ENCODE measurements around the gene MCU. TPM values are rescaled to one million over a fixed set of nuclear protein-coding genes. Genes with fewer than 3 reads are reported as not detected.

Gene MCU
- total and polyA plus RNA-seq, 2 of the 4 experiments (the other 2 are of a cell fraction): 36.2 to 36.7 TPM

DNA sequence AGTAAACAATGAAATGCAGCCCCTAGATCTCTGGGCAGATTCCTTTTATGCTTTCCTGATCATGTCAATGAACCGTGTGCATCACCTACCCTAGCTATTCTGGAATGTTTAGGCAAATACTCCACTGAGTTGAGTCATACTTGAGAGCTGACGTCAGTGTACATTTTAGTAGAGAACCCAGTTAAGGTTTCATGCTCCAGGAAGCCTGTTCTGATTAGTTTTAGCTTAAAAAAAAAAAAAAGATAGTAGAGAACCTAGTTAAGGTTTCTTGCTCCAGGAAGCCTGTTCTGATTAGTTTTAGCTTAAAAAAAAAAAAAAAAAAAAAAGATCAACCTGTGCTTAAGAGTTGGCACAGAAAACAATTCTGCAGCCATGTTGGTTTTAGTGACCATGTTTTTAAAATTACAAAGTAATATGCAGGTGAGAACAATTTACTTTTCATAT lies 3.7 kb upstream of the MCU start:
- no peak overlapping the region for H2AK9ac ChIP-seq (replicated peaks; ENCODE audit: low read depth, low read length, poor library complexity)
- H3K36me3 ChIP-seq (ENCODE audit: control insufficient read depth, insufficient read depth, low read length): no peaks in the 10 kb centered on the region
- no peaks in the 10 kb centered on the region; the same call in 1 of the 2 replicates for H3K9me1 ChIP-seq (ENCODE audit: insufficient read depth, low read length)
- H4K5ac ChIP-seq (ENCODE audit: low read depth, low read length): peak overlapping the region; percentile 7; the same call in 1 of the 2 replicates
- no peaks in the 10 kb centered on the region for H3K27me3 ChIP-seq (ENCODE audit: control insufficient read depth, insufficient read depth, low read length)
- ChIA-PET CTCF (no interaction called here), POLR2A (ENCODE audit: unreplicated experiment) (interaction anchor here (0.6 kb wide), 1 partner anchor 125 kb away, joined by 6 read pairs; no protein-coding TSS in a partner anchor)
- peaks cover 7% of the 10 kb centered on the region; the same call in 1 of the 2 replicates for H4K20me1 ChIP-seq (ENCODE audit: insufficient read depth, low read length)
- no peak overlapping the region for H3K23ac ChIP-seq (ENCODE audit: low read depth, low read length)
- dilution Hi-C loops (cut with HindIII; ENCODE audit: low sequenced_read_pairs, unreplicated experiment) (no loop called here), intact Hi-C loops (cut with micrococcal nuclease) (no loop called here), in situ Hi-C loops (cut with MboI; ENCODE audit: low sequenced_read_pairs) (no loop called here)
- no peak overlapping the region for H3K4me3 ChIP-seq (ENCODE audit: insufficient read depth, low read depth, low read length)
- peaks cover 7 to 12% of the 10 kb centered on the region in 2 experiments; a peak in 3 of 4 replicates for H3K79me1 ChIP-seq (ENCODE audit: low read depth in 1 of 2, low read length in 2 of 2)
- peak overlapping the region; percentile 44 for H2BK120ac ChIP-seq (ENCODE audit: low read depth, low read length)
- H3K4me1 ChIP-seq (ENCODE audit: control insufficient read depth, insufficient read depth, low read length): peaks cover 2% of the 10 kb centered on the region; the same call in 1 of the 2 replicates
- H3K9ac ChIP-seq (ENCODE audit: low read depth, low read length): no peak overlapping the region
- no peak overlapping the region; the same call in 1 of the 2 replicates for H4K91ac ChIP-seq (ENCODE audit: insufficient read depth, low read depth, low read length)
- H3K56ac ChIP-seq (ENCODE audit: extremely low read depth, insufficient read depth, low read length): peak overlapping the region; percentile 29; the same call in 1 of the 2 replicates
- no peak overlapping the region for H3K14ac ChIP-seq (replicated peaks; ENCODE audit: low read depth, low read length)
- H3K4ac ChIP-seq (ENCODE audit: low read depth, low read length): no peak overlapping the region
- ATAC-seq (ENCODE audit: low read depth) (peak; percentile 35), DNase-seq (peak; percentile 95)
- peak; percentile 54; the same call in 1 of the 2 replicates for TF ChIP-seq CEBPB (IDR thresholded peaks at IDR 0.05; ENCODE audit: low read depth, low read length)
- TF ChIP-seq BHLHE40 (IDR thresholded peaks at IDR 0.05; ENCODE audit: low read depth, low read length): 0 out of 2 replicates have a peak, but pooled peaks have one; percentile 2
- TF ChIP-seq FOS (IDR thresholded peaks at IDR 0.05; ENCODE audit: low read depth, low read length): peak; percentile 73; the same call in 1 of the 2 replicates
- no peak for TF ChIP-seq MAFK (IDR thresholded peaks at IDR 0.05; ENCODE audit: low read depth, low read length)
- no peak overlapping the region for H2AFZ ChIP-seq (replicated peaks; ENCODE audit: low read length, poor library complexity)
- H2BK20ac ChIP-seq (ENCODE audit: low read depth, low read length): peak overlapping the region; percentile 47; the same call in 1 of the 2 replicates
- peak overlapping the region in 1 of 2 experiments; percentile 23; a peak in 1 of 4 replicates for H4K8ac ChIP-seq (ENCODE audit: low read depth in 2 of 2, low read length in 2 of 2)
- H2BK5ac ChIP-seq (ENCODE audit: low read depth, low read length, poor library complexity, severe bottlenecking): peak overlapping the region; percentile 80
- no peak overlapping the region for H3K18ac ChIP-seq (ENCODE audit: low read depth, low read length)
- no peaks in the 10 kb centered on the region for H3K9me3 ChIP-seq (ENCODE audit: control insufficient read depth, insufficient read depth, low read length)
- no peak overlapping the region for H2AK5ac ChIP-seq (ENCODE audit: low read depth, low read length)
- no peak overlapping the region for H3K27ac ChIP-seq (ENCODE audit: insufficient read depth, low read length)
- H3K4me2 ChIP-seq (ENCODE audit: low read depth, low read length): peak overlapping the region; percentile 37; the same call in 1 of the 2 replicates
- 0 out of 3 replicates have a peak overlapping the region, but pooled peaks have one; percentile 25 for H2BK15ac ChIP-seq (ENCODE audit: low read depth, low read length)
- no TSS peak for BruUV-seq (replicated peaks)
- no CpG with 5 or more reads among the region's 2 CpGs for WGBS, 2 experiments (ENCODE audit: extremely low coverage in 2 of 2, insufficient read length in 1 of 2)

All from IMR-90 (cell line).